RWPE2 (cell line): ENCODE measurements around the gene SLC16A8.

Experiments
- ATAC-seq: fragments of 200-7000 bp; cut with Tn5 transposase; 3 replicates; pipeline ENCODE4 v1.9.1; 2021; ENCODE audit warnings: low read depth
- DNase-seq: peaks from one replicate; pipeline ENCODE4 v3.0.0-alpha.2; 2020; ENCODE audit warnings: low spot score
- H3K27ac ChIP-seq: fragments of 450-650 bp; 2 replicates; pipeline ENCODE4 v1.5.1; 2017; ENCODE audit warnings: mild to moderate bottlenecking; ENCODE audit not compliant: poor library complexity, severe bottlenecking
- H3K27me3 ChIP-seq: fragments of 250-450 bp; sonication (Bioruptor Pico); 2 replicates; pipeline ENCODE4 v1.5.1; 2021; ENCODE audit warnings: mild to moderate bottlenecking, moderate library complexity; ENCODE audit not compliant: insufficient read depth, poor library complexity, severe bottlenecking
- H3K36me3 ChIP-seq: fragments of 250-450 bp; sonication (Bioruptor Pico); 2 replicates; pipeline ENCODE4 v1.5.1; 2020; ENCODE audit warnings: low read depth, mild to moderate bottlenecking, moderate library complexity
- H3K4me1 ChIP-seq: fragments of 250-450 bp; sonication (Bioruptor Pico); 2 replicates; pipeline ENCODE4 v1.5.1; 2021; ENCODE audit warnings: mild to moderate bottlenecking, moderate library complexity; ENCODE audit not compliant: insufficient read depth, poor library complexity, severe bottlenecking
- H3K4me3 ChIP-seq: fragments of 250-450 bp; sonication (Bioruptor Pico); 2 replicates; pipeline ENCODE4 v1.5.1; 2021; ENCODE audit warnings: mild to moderate bottlenecking, moderate library complexity; ENCODE audit not compliant: severe bottlenecking
- H3K9me3 ChIP-seq: fragments of 250-450 bp; sonication (Bioruptor Pico); 2 replicates; pipeline ENCODE4 v1.5.1; 2021; ENCODE audit warnings: mild to moderate bottlenecking, moderate library complexity; ENCODE audit not compliant: severe bottlenecking
- TF ChIP-seq, protein P1 (sequence below): fragments of 450-650 bp; IDR thresholded peaks from one replicate; pipeline ENCODE4 v1.5.1; 2017; ENCODE audit warnings: mild to moderate bottlenecking, moderate library complexity; ENCODE audit not compliant: poor library complexity, severe bottlenecking

Gene SLC16A8

DNA sequence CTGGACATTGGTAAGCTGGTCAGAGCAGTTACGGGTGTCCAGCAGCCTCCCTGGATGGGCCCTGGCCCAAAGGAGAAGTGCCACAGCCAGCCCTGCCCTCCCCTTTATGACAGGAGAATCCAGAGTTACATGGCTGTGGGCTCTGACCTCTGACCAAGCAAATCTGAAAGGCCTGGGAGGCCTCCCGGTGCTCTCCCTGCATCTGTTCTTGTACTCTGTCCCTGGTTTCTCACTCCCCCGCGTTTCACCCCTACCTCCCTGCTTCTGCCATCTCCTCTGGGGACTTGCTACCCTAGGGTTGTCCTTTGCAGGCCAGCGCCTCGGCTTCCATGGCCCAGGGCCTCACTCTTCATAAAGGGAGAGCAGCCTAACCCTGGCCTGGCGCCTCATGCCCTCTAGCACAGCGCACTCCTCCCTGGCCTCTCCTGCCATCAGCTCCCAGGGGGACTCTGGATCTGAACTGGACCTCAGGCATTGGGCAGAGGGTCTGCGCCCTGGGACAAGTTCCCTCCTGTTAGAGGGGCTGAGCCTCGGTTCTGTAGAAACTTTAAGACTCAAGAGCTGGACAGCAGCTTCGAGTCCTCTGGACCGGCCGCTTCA is 16.1 kb downstream of the SLC16A8 start:
- no peak overlapping the region for H3K27ac ChIP-seq
- H3K27me3 ChIP-seq = no peaks in the 10 kb centered on the region
- no peak for ATAC-seq
- no peaks in the 10 kb centered on the region for H3K4me1 ChIP-seq
- H3K9me3 ChIP-seq = no peaks in the 10 kb centered on the region
- peaks cover 44% of the 10 kb centered on the region for H3K36me3 ChIP-seq
- peak; percentile 27 for DNase-seq
- TF ChIP-seq, protein P1, sequence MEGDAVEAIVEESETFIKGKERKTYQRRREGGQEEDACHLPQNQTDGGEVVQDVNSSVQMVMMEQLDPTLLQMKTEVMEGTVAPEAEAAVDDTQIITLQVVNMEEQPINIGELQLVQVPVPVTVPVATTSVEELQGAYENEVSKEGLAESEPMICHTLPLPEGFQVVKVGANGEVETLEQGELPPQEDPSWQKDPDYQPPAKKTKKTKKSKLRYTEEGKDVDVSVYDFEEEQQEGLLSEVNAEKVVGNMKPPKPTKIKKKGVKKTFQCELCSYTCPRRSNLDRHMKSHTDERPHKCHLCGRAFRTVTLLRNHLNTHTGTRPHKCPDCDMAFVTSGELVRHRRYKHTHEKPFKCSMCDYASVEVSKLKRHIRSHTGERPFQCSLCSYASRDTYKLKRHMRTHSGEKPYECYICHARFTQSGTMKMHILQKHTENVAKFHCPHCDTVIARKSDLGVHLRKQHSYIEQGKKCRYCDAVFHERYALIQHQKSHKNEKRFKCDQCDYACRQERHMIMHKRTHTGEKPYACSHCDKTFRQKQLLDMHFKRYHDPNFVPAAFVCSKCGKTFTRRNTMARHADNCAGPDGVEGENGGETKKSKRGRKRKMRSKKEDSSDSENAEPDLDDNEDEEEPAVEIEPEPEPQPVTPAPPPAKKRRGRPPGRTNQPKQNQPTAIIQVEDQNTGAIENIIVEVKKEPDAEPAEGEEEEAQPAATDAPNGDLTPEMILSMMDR = no peak
- no peak overlapping the region for H3K4me3 ChIP-seq

DNA sequence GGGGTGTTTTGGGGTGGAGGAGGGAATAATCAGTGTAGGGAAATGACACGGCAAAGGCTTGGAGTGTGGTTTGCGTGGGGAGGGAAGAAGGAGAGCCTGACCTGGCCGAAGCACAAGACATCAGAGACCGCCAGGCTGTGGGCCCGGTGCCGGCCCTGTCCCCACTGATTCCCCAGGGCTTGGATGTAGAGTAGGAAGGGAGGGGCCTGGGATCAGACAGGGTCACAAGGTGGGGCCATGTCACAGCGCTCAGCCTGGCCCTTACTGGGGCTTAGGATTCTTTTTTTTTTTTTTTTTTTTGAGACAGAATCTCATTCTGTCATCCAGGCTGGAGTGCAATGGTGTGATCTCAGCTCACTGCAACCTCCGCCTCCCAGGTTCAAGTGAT is 17.0 kb downstream of the SLC16A8 start:
- DNase-seq (peak; percentile 32), ATAC-seq (no peak)
- TF ChIP-seq, protein P1 = no peak
- Histone ChIP-seq H3K27ac (no peak overlapping the region), H3K27me3 (no peaks in the 10 kb centered on the region), H3K36me3 (peaks cover 41% of the 10 kb centered on the region), H3K4me3 (no peak overlapping the region), H3K4me1 (no peaks in the 10 kb centered on the region), H3K9me3 (no peaks in the 10 kb centered on the region)

DNA sequence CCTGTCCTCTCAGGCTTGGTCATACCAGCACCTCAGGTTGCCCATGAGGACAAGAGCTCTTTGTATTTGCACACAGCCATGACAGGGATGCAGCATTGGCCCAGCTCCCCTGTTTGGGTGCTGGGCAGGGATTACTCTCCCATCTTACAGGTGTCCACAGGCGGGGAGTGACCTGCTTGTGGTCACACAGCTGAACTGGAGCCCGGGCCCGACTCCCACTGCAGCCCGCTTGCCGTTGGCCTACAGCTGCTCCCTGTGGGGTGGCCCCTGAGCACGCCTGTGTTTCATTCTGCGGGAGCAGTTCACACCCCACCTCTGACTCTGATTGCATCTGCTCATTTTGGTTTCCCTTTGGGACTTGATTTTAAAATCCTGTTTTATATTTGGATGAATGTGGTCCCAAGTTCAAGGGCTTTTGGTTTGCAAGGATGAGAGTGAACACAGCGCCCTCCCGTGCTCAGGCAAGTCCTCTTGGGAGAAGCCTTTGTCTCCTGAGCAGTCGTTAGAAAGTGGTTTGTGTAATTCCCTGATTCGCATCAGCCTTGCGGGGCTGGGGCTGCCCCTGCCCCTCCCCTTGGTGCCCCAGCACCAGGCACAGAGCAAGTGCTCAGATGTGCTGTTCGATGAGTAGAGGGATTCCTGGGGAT is 17.5 kb downstream of the SLC16A8 start:
- ATAC-seq = no peak
- Histone ChIP-seq H3K4me1 (no peaks in the 10 kb centered on the region), H3K27me3 (no peaks in the 10 kb centered on the region), H3K4me3 (no peak overlapping the region), H3K36me3 (peaks cover 40% of the 10 kb centered on the region), H3K9me3 (no peaks in the 10 kb centered on the region), H3K27ac (no peak overlapping the region)
- TF ChIP-seq, protein P1 = no peak
- DNase-seq = peak; percentile 47

DNA sequence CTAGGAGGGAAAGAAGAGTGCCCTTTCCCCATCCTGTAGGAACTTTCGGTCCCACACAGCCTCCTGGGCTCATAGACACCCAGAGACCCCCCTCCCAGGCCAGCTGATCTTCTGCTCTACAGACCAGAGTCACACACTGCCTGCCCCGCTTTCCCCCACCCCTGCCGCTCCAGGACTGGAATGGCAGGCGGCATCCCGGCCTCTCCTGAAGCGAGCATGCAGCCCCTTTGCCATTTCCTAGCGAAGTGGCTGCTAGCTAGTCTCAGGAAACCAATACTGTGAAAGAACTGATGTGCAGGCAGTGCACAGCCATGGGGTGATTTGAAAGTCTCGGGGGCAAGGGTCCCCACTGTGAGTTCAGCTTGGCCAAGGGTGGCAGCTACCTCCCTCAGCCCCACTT is 18.4 kb downstream of the SLC16A8 start:
- ATAC-seq = no peak
- H3K36me3 ChIP-seq = peaks cover 42% of the 10 kb centered on the region

DNA sequence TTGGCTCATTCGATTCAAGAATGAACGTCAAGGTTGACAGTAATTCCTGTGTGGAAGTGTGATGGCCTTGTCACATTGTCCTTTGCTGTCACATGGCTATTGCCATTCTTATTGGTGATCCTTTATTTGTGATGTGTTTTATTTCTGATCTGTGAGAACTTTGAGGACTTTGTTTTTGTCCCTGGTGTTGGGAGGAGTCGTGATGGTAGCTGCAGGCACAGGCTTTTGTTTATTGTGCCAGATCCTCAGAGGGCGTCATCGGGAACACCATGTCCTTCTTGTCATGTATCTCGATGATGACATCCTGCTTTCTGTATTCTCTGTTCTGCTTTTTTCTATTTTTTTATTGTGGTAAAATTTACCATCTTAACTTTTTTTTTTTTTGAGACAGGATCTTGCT is 21.2 kb downstream of the SLC16A8 start:
- ATAC-seq (no peak), DNase-seq (no peak)
- H3K9me3 ChIP-seq = no peaks in the 10 kb centered on the region
- no peak overlapping the region for H3K27ac ChIP-seq
- H3K4me1 ChIP-seq = no peaks in the 10 kb centered on the region
- TF ChIP-seq, protein P1 = no peak
- H3K36me3 ChIP-seq = peaks cover 54% of the 10 kb centered on the region
- H3K4me3 ChIP-seq = no peak overlapping the region
- H3K27me3 ChIP-seq = no peaks in the 10 kb centered on the region

More for the DNA sequence above, 18.4 kb downstream of the SLC16A8 start:
- TF ChIP-seq, protein P1 = no peak
- H3K9me3 ChIP-seq = no peaks in the 10 kb centered on the region
- H3K4me1 ChIP-seq = no peaks in the 10 kb centered on the region
- no peaks in the 10 kb centered on the region for H3K27me3 ChIP-seq
- peak; percentile 49 for DNase-seq
- H3K27ac ChIP-seq = no peak overlapping the region
- no peak overlapping the region for H3K4me3 ChIP-seq
